Measurements from ENCODE around the gene TMEM132C. TPM values are rescaled to one million over a fixed set of nuclear protein-coding genes. Genes with fewer than 3 reads are reported as not detected.

TMEM132C gene
- total RNA-seq, 2 donors from 2014 or later, result 0.46 to 5.3 TPM

DNA sequence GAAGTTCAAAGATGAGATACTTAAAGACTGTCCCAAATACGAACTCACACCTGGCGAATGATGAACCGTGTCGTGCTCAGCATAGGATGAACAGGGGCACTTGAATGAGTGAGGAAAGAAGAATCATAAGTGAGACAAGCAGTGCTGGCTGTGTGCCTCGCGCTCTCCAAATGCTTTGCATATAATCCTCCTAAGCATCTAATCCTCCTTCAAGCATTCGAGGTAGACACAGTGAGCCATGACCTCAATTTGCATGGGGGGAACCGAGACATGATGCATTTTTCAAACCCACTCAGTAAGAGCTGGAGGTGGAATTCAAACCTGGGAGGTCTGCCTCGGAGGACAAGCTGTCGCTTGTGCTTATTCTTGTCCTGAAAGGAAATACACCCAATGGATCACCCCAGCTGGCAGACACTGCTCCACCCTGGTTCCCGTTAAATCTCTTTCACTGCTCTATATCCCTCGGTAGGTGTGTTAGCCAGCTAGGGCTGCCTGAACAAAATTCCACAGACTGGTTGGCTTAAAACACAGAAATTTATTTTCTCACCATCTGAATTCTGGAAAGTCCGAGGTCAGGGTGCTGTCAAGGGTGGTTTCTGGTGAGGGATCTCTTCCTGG, 282.7 kb downstream of the TMEM132C start:
- H3K4me1 ChIP-seq (replicated peaks), result no peaks in the 10 kb centered on the region
- WGBS, result 70% methylated on average over 13 of the region's 13 CpGs
- TF ChIP-seq POLR2A (IDR thresholded peaks at IDR 0.05), result no peak
- TF ChIP-seq, protein P1, sequence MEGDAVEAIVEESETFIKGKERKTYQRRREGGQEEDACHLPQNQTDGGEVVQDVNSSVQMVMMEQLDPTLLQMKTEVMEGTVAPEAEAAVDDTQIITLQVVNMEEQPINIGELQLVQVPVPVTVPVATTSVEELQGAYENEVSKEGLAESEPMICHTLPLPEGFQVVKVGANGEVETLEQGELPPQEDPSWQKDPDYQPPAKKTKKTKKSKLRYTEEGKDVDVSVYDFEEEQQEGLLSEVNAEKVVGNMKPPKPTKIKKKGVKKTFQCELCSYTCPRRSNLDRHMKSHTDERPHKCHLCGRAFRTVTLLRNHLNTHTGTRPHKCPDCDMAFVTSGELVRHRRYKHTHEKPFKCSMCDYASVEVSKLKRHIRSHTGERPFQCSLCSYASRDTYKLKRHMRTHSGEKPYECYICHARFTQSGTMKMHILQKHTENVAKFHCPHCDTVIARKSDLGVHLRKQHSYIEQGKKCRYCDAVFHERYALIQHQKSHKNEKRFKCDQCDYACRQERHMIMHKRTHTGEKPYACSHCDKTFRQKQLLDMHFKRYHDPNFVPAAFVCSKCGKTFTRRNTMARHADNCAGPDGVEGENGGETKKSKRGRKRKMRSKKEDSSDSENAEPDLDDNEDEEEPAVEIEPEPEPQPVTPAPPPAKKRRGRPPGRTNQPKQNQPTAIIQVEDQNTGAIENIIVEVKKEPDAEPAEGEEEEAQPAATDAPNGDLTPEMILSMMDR (IDR thresholded peaks at IDR 0.05), result no peak
- no peak for TF ChIP-seq POLR2AphosphoS5 (IDR thresholded peaks at IDR 0.05)
- no peak overlapping the region for H3K4me3 ChIP-seq
- no peaks in the 10 kb centered on the region for H3K27me3 ChIP-seq (replicated peaks; ENCODE audit: insufficient read depth)
- H3K36me3 ChIP-seq, result no peaks in the 10 kb centered on the region
- intact Hi-C loops (cut with DNase I), result no loop called here
- DNase-seq (ENCODE audit: low spot score), result no peak
- H3K9me3 ChIP-seq, result no peaks in the 10 kb centered on the region
- no peak overlapping the region for H3K27ac ChIP-seq

DNA sequence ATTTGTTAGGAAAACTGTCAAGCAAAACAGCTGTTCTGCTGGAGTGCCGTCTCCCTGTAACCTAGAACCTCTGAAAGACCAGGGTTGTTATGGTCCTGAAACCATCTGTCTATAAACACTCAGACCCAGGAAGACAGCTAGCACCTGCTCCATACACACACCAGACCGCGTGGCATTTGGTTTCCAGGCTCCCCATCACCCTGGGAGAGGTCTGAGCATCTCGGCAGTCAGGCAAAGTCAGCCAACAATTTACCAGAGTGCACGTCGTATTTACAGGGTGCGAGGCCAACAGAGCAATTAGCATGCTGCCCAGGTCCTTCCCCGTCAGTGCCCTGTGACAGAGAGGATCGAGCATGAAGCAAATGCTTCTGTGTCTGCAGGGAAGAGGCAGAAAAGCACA, 284.3 kb downstream of the TMEM132C start:
- 10% methylated on average over 9 of the region's 9 CpGs for WGBS

DNA sequence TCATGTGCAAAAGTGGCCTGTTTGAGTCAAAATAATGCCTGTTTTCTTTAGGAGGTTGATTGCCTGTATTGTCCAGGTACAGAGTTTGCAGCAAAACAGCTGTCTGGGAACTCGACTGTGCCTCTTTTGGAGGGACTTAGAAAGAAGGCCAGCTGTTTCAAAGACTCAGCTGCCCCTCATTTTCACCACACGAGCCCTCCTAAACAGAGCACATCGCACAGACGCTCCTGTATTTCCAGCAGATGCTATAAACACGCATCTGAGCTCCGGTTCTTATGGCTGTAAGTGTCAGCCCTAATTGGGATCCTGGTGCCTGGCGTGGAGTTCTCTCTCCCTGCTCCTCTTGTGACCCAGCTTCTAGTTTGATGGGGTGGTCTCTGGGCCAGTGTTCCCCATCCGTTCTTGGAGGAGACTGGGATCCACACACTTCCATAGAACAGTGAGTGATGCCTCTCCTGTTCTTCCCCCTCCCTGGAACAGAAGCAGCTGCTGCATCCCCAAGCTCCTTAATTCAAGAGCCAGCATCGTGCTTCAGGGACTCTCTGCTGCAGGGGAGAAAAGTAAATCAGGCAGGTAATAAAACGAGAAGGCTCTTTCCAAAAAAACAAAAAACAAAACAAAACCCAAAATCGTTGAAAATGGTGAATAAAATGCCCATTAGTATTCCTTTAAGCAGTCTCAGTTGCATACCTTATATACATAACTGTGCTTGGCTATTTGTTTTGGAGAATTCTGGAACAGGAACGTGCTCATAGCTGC, 287.8 kb downstream of the TMEM132C start:
- DNase-seq (ENCODE audit: low spot score), result no peak
- intact Hi-C loops (cut with DNase I), result no loop called here
- Histone ChIP-seq H3K9me3 (no peaks in the 10 kb centered on the region), H3K4me1 (replicated peaks) (no peaks in the 10 kb centered on the region), H3K36me3 (no peaks in the 10 kb centered on the region), H3K27me3 (replicated peaks; ENCODE audit: insufficient read depth) (no peaks in the 10 kb centered on the region), H3K27ac (no peak overlapping the region), H3K4me3 (no peak overlapping the region)
- no peak for TF ChIP-seq POLR2A (IDR thresholded peaks at IDR 0.05)
- TF ChIP-seq, protein P1 (IDR thresholded peaks at IDR 0.05), result no peak
- 40% methylated on average over 12 of the region's 12 CpGs for WGBS

More for the DNA sequence above, 284.3 kb downstream of the TMEM132C start:
- Histone ChIP-seq H3K4me3 (no peak overlapping the region), H3K27ac (no peak overlapping the region), H3K27me3 (replicated peaks; ENCODE audit: insufficient read depth) (no peaks in the 10 kb centered on the region), H3K4me1 (replicated peaks) (no peaks in the 10 kb centered on the region), H3K9me3 (no peaks in the 10 kb centered on the region), H3K36me3 (no peaks in the 10 kb centered on the region)
- TF ChIP-seq POLR2A (IDR thresholded peaks at IDR 0.05), result no peak
- TF ChIP-seq POLR2AphosphoS5 (IDR thresholded peaks at IDR 0.05), result no peak
- TF ChIP-seq, protein P1 (IDR thresholded peaks at IDR 0.05), result no peak
- intact Hi-C loops (cut with DNase I), result no loop called here
- DNase-seq (ENCODE audit: low spot score), result no peak

DNA sequence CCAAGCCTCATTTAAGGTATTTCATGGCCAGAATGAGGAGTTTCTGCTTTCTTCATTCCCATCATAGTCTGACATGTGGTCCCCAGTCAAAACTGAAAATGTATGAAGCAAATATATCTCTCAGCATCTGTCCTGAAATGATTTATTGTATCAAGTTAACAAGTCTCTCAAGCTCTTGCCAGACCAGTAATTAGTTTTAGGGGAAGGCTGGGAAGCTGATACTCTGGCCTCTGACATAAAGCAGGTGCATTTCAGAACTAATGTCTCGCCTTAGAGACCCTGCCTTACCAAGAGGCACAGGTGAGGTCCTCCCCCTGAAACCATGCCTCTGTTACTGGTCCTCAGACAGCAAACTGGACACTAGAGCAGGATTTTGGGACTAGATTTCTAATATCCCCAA, 290.3 kb downstream of the TMEM132C start:
- WGBS, result 90% methylated on average over 1 of the region's 1 CpG
- TF ChIP-seq, protein P1 (IDR thresholded peaks at IDR 0.05), result no peak
- TF ChIP-seq POLR2A (IDR thresholded peaks at IDR 0.05) (no peak), POLR2AphosphoS5 (IDR thresholded peaks at IDR 0.05) (no peak)
- Histone ChIP-seq H3K27me3 (replicated peaks; ENCODE audit: insufficient read depth) (no peaks in the 10 kb centered on the region), H3K27ac (no peak overlapping the region), H3K36me3 (no peaks in the 10 kb centered on the region), H3K4me3 (no peak overlapping the region), H3K9me3 (no peaks in the 10 kb centered on the region), H3K4me1 (replicated peaks) (no peaks in the 10 kb centered on the region)
- intact Hi-C loops (cut with DNase I), result no loop called here
- no peak for DNase-seq (ENCODE audit: low spot score)

DNA sequence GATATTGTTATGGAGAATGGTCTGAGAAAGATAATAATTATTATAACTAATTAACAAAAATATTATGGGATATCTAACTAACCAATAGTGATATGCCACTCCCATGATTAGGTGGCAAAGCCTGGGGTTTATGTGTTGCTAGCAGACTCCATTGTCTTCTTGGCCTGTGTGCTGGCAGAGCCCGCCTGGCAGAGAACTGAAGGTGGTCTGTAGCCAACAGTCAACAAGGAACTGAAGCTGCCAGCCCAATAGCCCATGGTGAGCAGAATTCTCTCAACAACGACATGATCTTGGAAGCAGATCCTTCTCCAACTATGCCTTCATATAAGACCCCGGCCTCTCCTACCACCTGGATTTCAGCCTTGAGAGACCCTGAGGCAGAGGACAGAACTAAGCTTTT, 298.0 kb downstream of the TMEM132C start:
- DNase-seq (ENCODE audit: low spot score), result no peak
- Histone ChIP-seq H3K27me3 (replicated peaks; ENCODE audit: insufficient read depth) (no peaks in the 10 kb centered on the region), H3K4me3 (no peak overlapping the region), H3K27ac (no peak overlapping the region), H3K4me1 (replicated peaks) (no peaks in the 10 kb centered on the region), H3K36me3 (no peaks in the 10 kb centered on the region), H3K9me3 (no peaks in the 10 kb centered on the region)
- 91% methylated on average over 3 of the region's 3 CpGs for WGBS
- intact Hi-C loops (cut with DNase I), result no loop called here
- no peak for TF ChIP-seq POLR2AphosphoS5 (IDR thresholded peaks at IDR 0.05)
- no peak for TF ChIP-seq POLR2A (IDR thresholded peaks at IDR 0.05)
- TF ChIP-seq, protein P1 (IDR thresholded peaks at IDR 0.05), result no peak
